HCT116 (cell line): ENCODE data around the gene MGAT4A.

Experiments
- ATF3 ChIP-seq: IDR thresholded peaks from 2 replicates; pipeline ENCODE4 v1.6.1; 2012
- CTCF ChIP-seq, 3 experiments: fragments of 200-600 bp in 1 of 3; sonication (generic) in 1 of 3; IDR thresholded peaks in 2 of 3; conservative IDR thresholded peaks in 1 of 3; 2 replicates each; pipeline ENCODE4 v1.5.1; 2012 to 2017; ENCODE audit warnings: low read depth in 2 of 3, low read length in 2 of 3, antibody characterized with exemption in 1 of 3, borderline replicate concordance in 1 of 3, control low read depth in 1 of 3, mild to moderate bottlenecking in 1 of 3, mixed read lengths in 1 of 3, mixed run types in 1 of 3, moderate library complexity in 1 of 3; ENCODE audit not compliant: insufficient read depth in 1 of 3
- FOSL1 ChIP-seq: IDR thresholded peaks from 2 replicates; pipeline ENCODE4 v1.6.1; 2012; ENCODE audit warnings: low read depth
- MAX ChIP-seq: IDR thresholded peaks from 2 replicates; pipeline ENCODE4 v1.6.1; 2012
- POLR2A ChIP-seq: IDR thresholded peaks from 2 replicates; pipeline ENCODE4 v1.7.0; 2011; ENCODE audit warnings: borderline replicate concordance; ENCODE audit not compliant: insufficient read depth, insufficient read length; ENCODE audit errors: extremely low read depth
- POLR2AphosphoS5 ChIP-seq: IDR thresholded peaks from 2 replicates; pipeline ENCODE4 v1.6.1; 2011; ENCODE audit warnings: mild to moderate bottlenecking, low read depth, low read length, moderate library complexity
- RAD21 ChIP-seq: IDR thresholded peaks from 2 replicates; pipeline ENCODE4 v1.6.1; 2012; ENCODE audit warnings: low read depth, mild to moderate bottlenecking
- ZBTB33 ChIP-seq: IDR thresholded peaks from 2 replicates; pipeline ENCODE4 v1.6.1; 2011; ENCODE audit warnings: mild to moderate bottlenecking, low read length, moderate library complexity; ENCODE audit not compliant: insufficient replicate concordance; ENCODE audit errors: extremely low read depth

GRCh38 chr2:98605076-98605475 is 125.9 kb downstream of the MGAT4A start:
- no peak for TF ChIP-seq POLR2AphosphoS5
- no peak for TF ChIP-seq ZBTB33
- no peak for TF ChIP-seq ATF3
- TF ChIP-seq CTCF (IDR thresholded peaks at IDR 0.05 in 2 of 3, conservative IDR thresholded peaks at IDR 0.05 in 1 of 3; ENCODE audit: borderline replicate concordance in 1 of 3, insufficient read depth in 1 of 3, low read depth in 2 of 3, low read length in 2 of 3): no peak
- no peak for TF ChIP-seq POLR2A
- no peak for TF ChIP-seq FOSL1
- no peak for TF ChIP-seq RAD21
- no peak for TF ChIP-seq MAX
